Dermis microvascular lymphatic vessel endothelial cell (primary cell): ENCODE measurements around the gene PAK2. TPM values are rescaled to one million over a fixed set of nuclear protein-coding genes. Genes with fewer than 3 reads are reported as not detected.
A peak's percentile ranks its signal among the peaks of the same experiment; 100 is the strongest.
"Not testable (repeated sequence)": the region's sequence is repeated elsewhere in the genome, so short reads cannot be mapped to it uniquely, and the experiment has no call there.

ENCODE experiments used
- DNase-seq, 2 donors: peaks; one replicate each; pipeline versions ENCODE4 v3.0.0 to v3.0.0-alpha.2; 2010; ENCODE audit warnings: low read depth in 2 of 2
- total RNA-seq: library from RNA; depleted of rRNA; stranded (reverse); fragments of >200 nt; gene quantifications from 2 replicates; pipeline ENCODE4 v1.2.1, GENCODE V29; 2014

The PAK2 gene
- total RNA-seq, 1 donor from 2014 or later, result 50.3 TPM

GRCh38 chr3:196736670-196737374 is 2.8 kb upstream of the PAK2 start:
- no peak for DNase-seq

GRCh38 chr3:196737655-196738054 is 2.0 kb upstream of the PAK2 start:
- no peak for DNase-seq

- DNase-seq, result peak; percentile 63 to 70
Observed at GRCh38 chr3:196740481-196741248, 1.0 kb downstream of the PAK2 start.

GRCh38 chr3:196741249-196741889 is 1.7 kb downstream of the PAK2 start:
- DNase-seq, result no peak

GRCh38 chr3:196743569-196743968 is 3.9 kb downstream of the PAK2 start:
- DNase-seq, result not testable (repeated sequence)

GRCh38 chr3:196749125-196749524 is 9.5 kb downstream of the PAK2 start:
- DNase-seq, result no peak

GRCh38 chr3:196753201-196753600 is 13.5 kb downstream of the PAK2 start:
- no peak for DNase-seq

GRCh38 chr3:196754091-196754981 is 14.7 kb downstream of the PAK2 start:
- DNase-seq, result peak in 1 of 2 donors; percentile 21

GRCh38 chr3:196756732-196757131 is 17.1 kb downstream of the PAK2 start:
- DNase-seq, result no peak

- peak in 1 of 2 donors; percentile 77 for DNase-seq
Observed at GRCh38 chr3:196757876-196758739, 18.5 kb downstream of the PAK2 start.

- no peak for DNase-seq
Observed at GRCh38 chr3:196763179-196763578, 23.5 kb downstream of the PAK2 start.

GRCh38 chr3:196765454-196765853 is 25.8 kb downstream of the PAK2 start:
- no peak for DNase-seq

GRCh38 chr3:196771067-196771466 is 31.4 kb downstream of the PAK2 start:
- no peak for DNase-seq

GRCh38 chr3:196772102-196772501 is 32.4 kb downstream of the PAK2 start:
- DNase-seq, result no peak

- DNase-seq, result no peak
Observed at GRCh38 chr3:196772897-196773296, 33.2 kb downstream of the PAK2 start.

GRCh38 chr3:196774191-196774820 is 34.6 kb downstream of the PAK2 start:
- DNase-seq, result peak in 1 of 2 donors; percentile 55

GRCh38 chr3:196774848-196775422 is 35.3 kb downstream of the PAK2 start:
- no peak for DNase-seq

GRCh38 chr3:196775938-196776337 is 36.3 kb downstream of the PAK2 start:
- no peak for DNase-seq

- DNase-seq, result no peak
Observed at GRCh38 chr3:196777836-196778235, 38.2 kb downstream of the PAK2 start.

- DNase-seq, result peak in 1 of 2 donors; percentile 20
Observed at GRCh38 chr3:196778755-196779154, 39.1 kb downstream of the PAK2 start.
